Peyer's patch (tissue), 4 donors: ENCODE results near the gene PCDHGA6. TPM values are rescaled to one million over a fixed set of nuclear protein-coding genes. Genes with fewer than 3 reads are reported as not detected.

ENCODE experiments used
- DNase-seq, 3 donors: peaks; one replicate each; pipeline ENCODE4 v3.0.0-alpha.2; 2017 to 2019
- H3K27ac ChIP-seq, 4 donors: fragments of 200-600 bp; sonication (generic); one replicate each; pipeline ENCODE4 v1.5.1; 2016 to 2019
- H3K27me3 ChIP-seq, 2 donors: fragments of 200-600 bp; sonication (generic); one replicate each; pipeline ENCODE4 v1.5.1; 2019
- H3K36me3 ChIP-seq, 3 donors: fragments of 200-600 bp; sonication (generic); one replicate each; pipeline ENCODE4 v1.5.1; 2016 to 2019
- H3K4me1 ChIP-seq, 4 donors: fragments of 200-600 bp; sonication (generic); one replicate each; pipeline ENCODE4 v1.5.1; 2016 to 2019
- H3K4me3 ChIP-seq, 4 donors: fragments of 200-600 bp; sonication (generic); 1 replicate in 3 of 4; 2 replicates in 1 of 4; pipeline ENCODE4 v1.5.1; 2016 to 2019; ENCODE audit warnings: mild to moderate bottlenecking in 1 of 4
- H3K9me3 ChIP-seq, 4 donors: fragments of 200-600 bp; sonication (generic); one replicate each; pipeline ENCODE4 v1.5.1; 2016 to 2019; ENCODE audit warnings: mild to moderate bottlenecking in 1 of 4
- POLR2A ChIP-seq, 2 donors: fragments of 450-650 bp; IDR thresholded peaks; one replicate each; pipeline ENCODE4 v1.5.1; 2017; ENCODE audit warnings: antibody characterized with exemption in 2 of 2, mild to moderate bottlenecking in 2 of 2, moderate library complexity in 2 of 2
- total RNA-seq, 4 donors: library from RNA; depleted of rRNA; stranded (reverse); fragments of >200 nt; gene quantifications; one replicate each; pipeline ENCODE4 v1.1.0, GENCODE V29; 2016
- TF ChIP-seq, protein P1 (sequence below), 6 experiments: fragments of 450-650 bp in 4 of 6; fragments of 200-600 bp in 2 of 6; sonication (generic) in 1 of 6; IDR thresholded peaks; one replicate each; pipeline ENCODE4 v1.5.1; 2017 to 2019; ENCODE audit warnings: antibody characterized with exemption in 6 of 6, mild to moderate bottlenecking in 3 of 6, moderate library complexity in 1 of 6

Gene PCDHGA6
- total RNA-seq, 4 donors from 2014 or later = 0.70 to 4.1 (median 1.0) TPM

DNA sequence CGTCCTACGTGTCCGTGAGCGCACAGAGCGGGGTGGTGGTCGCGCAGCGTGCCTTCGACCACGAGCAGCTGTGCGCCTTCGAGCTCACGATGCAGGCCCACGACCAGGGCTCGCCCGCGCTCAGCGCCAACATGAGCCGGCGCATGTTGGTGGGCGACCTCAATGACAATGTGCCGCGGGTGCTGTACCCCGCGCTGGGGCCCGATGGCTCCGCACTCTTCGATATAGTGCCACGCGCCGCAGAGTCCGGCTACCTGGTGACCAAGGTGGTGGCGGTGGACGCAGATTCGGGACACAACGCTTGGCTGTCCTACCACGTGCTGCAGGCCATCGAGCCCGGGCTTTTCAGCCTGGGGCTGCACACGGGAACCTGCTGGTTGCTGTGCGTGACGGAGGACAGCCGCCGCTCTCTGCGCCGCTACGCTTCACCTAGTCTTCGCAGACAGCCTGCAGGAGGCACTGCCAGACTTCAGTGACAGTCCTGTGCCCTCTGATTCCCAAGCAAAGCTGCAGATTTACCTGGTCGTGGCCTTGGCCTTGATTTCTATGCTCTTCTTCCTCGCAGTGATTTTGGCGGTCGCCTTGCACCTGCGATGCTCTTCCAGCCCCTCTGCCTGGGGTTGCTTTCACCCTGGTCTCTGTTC is 54.2 kb downstream of the PCDHGA6 start:
- no peaks in the 10 kb centered on the region for H3K4me1 ChIP-seq
- H3K27ac ChIP-seq = no peak overlapping the region
- DNase-seq = no peak
- H3K4me3 ChIP-seq = no peak overlapping the region
- H3K27me3 ChIP-seq = no peaks in the 10 kb centered on the region
- no peaks in the 10 kb centered on the region for H3K36me3 ChIP-seq
- H3K9me3 ChIP-seq = peaks cover 0 to 84% (median 11%) of the 10 kb centered on the region in 4 donors
- TF ChIP-seq, protein P1, sequence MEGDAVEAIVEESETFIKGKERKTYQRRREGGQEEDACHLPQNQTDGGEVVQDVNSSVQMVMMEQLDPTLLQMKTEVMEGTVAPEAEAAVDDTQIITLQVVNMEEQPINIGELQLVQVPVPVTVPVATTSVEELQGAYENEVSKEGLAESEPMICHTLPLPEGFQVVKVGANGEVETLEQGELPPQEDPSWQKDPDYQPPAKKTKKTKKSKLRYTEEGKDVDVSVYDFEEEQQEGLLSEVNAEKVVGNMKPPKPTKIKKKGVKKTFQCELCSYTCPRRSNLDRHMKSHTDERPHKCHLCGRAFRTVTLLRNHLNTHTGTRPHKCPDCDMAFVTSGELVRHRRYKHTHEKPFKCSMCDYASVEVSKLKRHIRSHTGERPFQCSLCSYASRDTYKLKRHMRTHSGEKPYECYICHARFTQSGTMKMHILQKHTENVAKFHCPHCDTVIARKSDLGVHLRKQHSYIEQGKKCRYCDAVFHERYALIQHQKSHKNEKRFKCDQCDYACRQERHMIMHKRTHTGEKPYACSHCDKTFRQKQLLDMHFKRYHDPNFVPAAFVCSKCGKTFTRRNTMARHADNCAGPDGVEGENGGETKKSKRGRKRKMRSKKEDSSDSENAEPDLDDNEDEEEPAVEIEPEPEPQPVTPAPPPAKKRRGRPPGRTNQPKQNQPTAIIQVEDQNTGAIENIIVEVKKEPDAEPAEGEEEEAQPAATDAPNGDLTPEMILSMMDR (IDR thresholded peaks at IDR 0.05) = no peak
- TF ChIP-seq POLR2A (IDR thresholded peaks at IDR 0.05) = no peak

Other genes starting within 250 kb of the PCDHGA6 start
- under 1 TPM in 1 of 4 donors, not detected in 3; 0.18 TPM for gene PCDHB5, start 238.7 kb upstream of the PCDHGA6 start, total RNA-seq
- under 1 TPM in 1 of 4 donors, not detected in 3; 0.54 TPM for gene PCDHB6, start 223.8 kb upstream of the PCDHGA6 start, total RNA-seq
- gene PCDHB7, start 201.2 kb upstream of the PCDHGA6 start, total RNA-seq = under 1 TPM in 2 of 4 donors, not detected in 2; 0.53 to 0.54 TPM
- not detected for gene PCDHB8, start 196.1 kb upstream of the PCDHGA6 start, total RNA-seq
- 1 to 10 TPM in 1 of 4 donors, under 1 TPM in 2, not detected in 1; 0.35 to 5.8 (median 0.40) TPM for gene PCDHB16, start 191.5 kb upstream of the PCDHGA6 start, total RNA-seq
- gene PCDHB9, start 186.7 kb upstream of the PCDHGA6 start, total RNA-seq = 1 to 10 TPM in 1 of 4 donors, under 1 TPM in 3; 0.18 to 1.7 (median 0.39) TPM
- gene PCDHB10, start 181.5 kb upstream of the PCDHGA6 start, total RNA-seq = under 1 TPM in 3 of 4 donors, not detected in 1; 0.54 to 0.83 (median 0.76) TPM
- gene PCDHB11, start 174.3 kb upstream of the PCDHGA6 start, total RNA-seq = 1 to 10 TPM in 1 of 4 donors, under 1 TPM in 1, not detected in 2; 0.27 to 2.8 TPM
- 1 to 10 TPM in 1 of 4 donors, under 1 TPM in 3; 0.35 to 4.1 (median 0.88) TPM for gene PCDHB12, start 165.2 kb upstream of the PCDHGA6 start, total RNA-seq
- gene PCDHB13, start 160.0 kb upstream of the PCDHGA6 start, total RNA-seq = under 1 TPM; 0.13 to 0.83 (median 0.32) TPM
- gene PCDHB14, start 150.5 kb upstream of the PCDHGA6 start, total RNA-seq = 1 to 10 TPM in 1 of 4 donors, under 1 TPM in 2, not detected in 1; 0.19 to 1.1 (median 0.54) TPM
- under 1 TPM in 2 of 4 donors, not detected in 2; 0.27 to 0.35 TPM for gene PCDHB15, start 128.5 kb upstream of the PCDHGA6 start, total RNA-seq
- gene SLC25A2, start 69.8 kb upstream of the PCDHGA6 start, total RNA-seq = 1 to 10 TPM; 1.1 to 4.1 (median 2.9) TPM
- 10 to 100 TPM; 42.2 to 80.0 (median 47.5) TPM for gene TAF7, start 53.1 kb upstream of the PCDHGA6 start, total RNA-seq
- 1 to 10 TPM in 1 of 4 donors, not detected in 3; 1.7 TPM for gene PCDHGA1, start 43.4 kb upstream of the PCDHGA6 start, total RNA-seq
- gene PCDHGA2, start 35.1 kb upstream of the PCDHGA6 start, total RNA-seq = 1 to 10 TPM in 2 of 4 donors, under 1 TPM in 1, not detected in 1; 0.57 to 1.7 (median 1.1) TPM
- 1 to 10 TPM in 1 of 4 donors, under 1 TPM in 2, not detected in 1; 0.40 to 1.7 (median 0.76) TPM for gene PCDHGA3, start 30.1 kb upstream of the PCDHGA6 start, total RNA-seq
- under 1 TPM in 3 of 4 donors, not detected in 1; 0.27 to 0.53 (median 0.47) TPM for gene PCDHGB1, start 23.8 kb upstream of the PCDHGA6 start, total RNA-seq
- 1 to 10 TPM in 2 of 4 donors, under 1 TPM in 2; 0.27 to 3.3 (median 0.81) TPM for gene PCDHGA4, start 18.9 kb upstream of the PCDHGA6 start, total RNA-seq
- 1 to 10 TPM; 1.2 to 5.8 (median 1.6) TPM for gene PCDHGB2, start 13.9 kb upstream of the PCDHGA6 start, total RNA-seq
- 10 to 100 TPM in 1 of 4 donors, 1 to 10 TPM in 2, under 1 TPM in 1; 0.94 to 10.7 (median 1.7) TPM for gene PCDHGA5, start 9.7 kb upstream of the PCDHGA6 start, total RNA-seq
- 1 to 10 TPM; 1.6 to 5.0 (median 2.0) TPM for gene PCDHGB3, start 3.6 kb upstream of the PCDHGA6 start, total RNA-seq
- 1 to 10 TPM in 2 of 4 donors, under 1 TPM in 2; 0.35 to 2.5 (median 0.95) TPM for gene PCDHGA7, start 8.9 kb downstream of the PCDHGA6 start, total RNA-seq
- 1 to 10 TPM; 1.1 to 3.3 (median 1.9) TPM for gene PCDHGB4, start 13.8 kb downstream of the PCDHGA6 start, total RNA-seq
- gene PCDHGA8, start 18.7 kb downstream of the PCDHGA6 start, total RNA-seq = 1 to 10 TPM in 2 of 4 donors, under 1 TPM in 2; 0.35 to 2.5 (median 1.1) TPM
- 1 to 10 TPM; 2.3 to 9.1 (median 2.9) TPM for gene PCDHGB5, start 24.1 kb downstream of the PCDHGA6 start, total RNA-seq
- gene PCDHGA9, start 28.9 kb downstream of the PCDHGA6 start, total RNA-seq = 10 to 100 TPM in 1 of 4 donors, 1 to 10 TPM in 3; 1.9 to 17.3 (median 4.0) TPM
- 1 to 10 TPM; 1.1 to 7.4 (median 3.3) TPM for gene PCDHGB6, start 34.1 kb downstream of the PCDHGA6 start, total RNA-seq
- gene PCDHGA10, start 39.1 kb downstream of the PCDHGA6 start, total RNA-seq = 1 to 10 TPM; 3.2 to 7.7 (median 4.2) TPM
- 1 to 10 TPM; 4.0 to 5.8 (median 4.3) TPM for gene PCDHGB7, start 43.8 kb downstream of the PCDHGA6 start, total RNA-seq
- 1 to 10 TPM; 1.1 to 5.0 (median 2.4) TPM for gene PCDHGA11, start 47.2 kb downstream of the PCDHGA6 start, total RNA-seq
- 10 to 100 TPM in 1 of 4 donors, 1 to 10 TPM in 3; 1.4 to 12.4 (median 4.7) TPM for gene PCDHGA12, start 56.6 kb downstream of the PCDHGA6 start, total RNA-seq
- 10 to 100 TPM; 10.2 to 29.7 (median 16.7) TPM for gene PCDHGC3, start 102.1 kb downstream of the PCDHGA6 start, total RNA-seq
- gene PCDHGC4, start 111.1 kb downstream of the PCDHGA6 start, total RNA-seq = 10 to 100 TPM in 1 of 4 donors, 1 to 10 TPM in 3; 1.7 to 11.3 (median 5.3) TPM
- gene PCDHGC5, start 115.2 kb downstream of the PCDHGA6 start, total RNA-seq = 1 to 10 TPM in 1 of 4 donors, under 1 TPM in 2, not detected in 1; 0.67 to 1.4 (median 0.95) TPM
- gene DIAPH1, start 245.1 kb downstream of the PCDHGA6 start, total RNA-seq = 100 to 1,000 TPM in 2 of 4 donors, 10 to 100 TPM in 2; 98.2 to 115 (median 102) TPM